ENCODE results near the gene PEF1.

PEF1 gene

DNA sequence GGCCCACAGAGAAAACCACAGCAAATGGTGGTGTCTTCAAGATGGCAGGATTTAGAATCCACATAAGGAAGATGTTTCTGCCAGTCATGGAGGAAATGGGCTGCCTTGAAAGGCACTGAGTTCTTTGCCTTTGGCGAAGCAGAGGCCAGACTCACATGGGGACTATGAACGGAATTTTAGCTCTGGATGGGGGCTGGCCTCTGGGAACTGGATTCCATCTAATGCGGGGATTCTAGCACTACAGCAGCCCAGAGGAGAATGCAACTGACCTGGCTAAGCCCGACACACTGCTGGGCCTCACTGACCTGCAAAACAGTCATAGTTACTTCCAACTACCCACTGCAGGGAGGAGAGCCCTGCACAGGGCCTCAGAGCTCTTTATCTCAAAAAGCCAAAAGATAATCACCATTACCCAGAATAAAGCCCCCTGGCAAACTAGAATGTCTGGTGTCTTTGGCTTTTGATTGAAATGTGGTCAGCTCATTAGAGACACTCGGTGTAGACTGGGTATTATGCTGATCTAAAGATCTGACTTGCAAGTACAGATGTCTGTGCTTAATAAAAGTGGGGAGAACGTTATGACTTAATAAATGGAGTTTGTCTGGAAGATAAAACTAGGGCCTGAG is 15.6 kb downstream of the PEF1 start:
- DNase-seq (ENCODE audit: low spot score): no peak

DNA sequence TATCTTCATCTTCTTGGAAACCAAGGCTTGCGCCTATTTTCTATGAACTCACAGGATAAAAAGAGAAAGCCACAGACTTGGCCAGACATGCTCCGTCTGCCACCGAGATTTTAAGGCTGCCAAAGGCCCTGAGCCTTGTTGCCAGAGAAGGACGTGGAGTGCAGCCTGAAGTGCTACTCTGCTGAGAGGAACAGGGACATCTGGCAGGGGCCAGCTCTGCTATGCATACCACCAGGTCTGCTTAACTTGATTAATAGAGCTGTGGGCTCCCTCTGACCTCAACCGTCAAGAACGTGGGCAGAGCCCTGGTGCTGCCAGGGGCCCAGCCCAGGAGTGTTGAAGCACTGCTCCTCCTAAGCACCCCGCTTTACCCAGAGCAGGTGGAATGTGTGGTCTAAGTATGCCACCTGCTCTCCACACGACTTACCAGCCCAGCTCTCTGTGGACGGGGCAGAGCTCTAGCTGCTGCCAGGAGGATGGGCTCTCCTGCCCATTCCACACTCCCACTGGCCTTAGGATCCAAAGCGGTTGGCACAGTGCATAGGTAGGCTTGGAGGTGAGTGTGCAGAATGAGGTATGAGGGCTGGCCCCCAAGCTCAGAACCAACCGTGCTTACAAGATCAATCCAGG is 16.6 kb downstream of the PEF1 start:
- no peak for DNase-seq (ENCODE audit: low spot score)

GRCh38 chr1:31627301-31627929 is 17.3 kb downstream of the PEF1 start:
- no peak for DNase-seq (ENCODE audit: low spot score)

- DNase-seq (ENCODE audit: low spot score): no peak
Observed at GRCh38 chr1:31626223-31627207, 18.2 kb downstream of the PEF1 start.

- DNase-seq (ENCODE audit: low spot score): no peak
Observed at GRCh38 chr1:31625561-31626222, 19.0 kb downstream of the PEF1 start.

DNA sequence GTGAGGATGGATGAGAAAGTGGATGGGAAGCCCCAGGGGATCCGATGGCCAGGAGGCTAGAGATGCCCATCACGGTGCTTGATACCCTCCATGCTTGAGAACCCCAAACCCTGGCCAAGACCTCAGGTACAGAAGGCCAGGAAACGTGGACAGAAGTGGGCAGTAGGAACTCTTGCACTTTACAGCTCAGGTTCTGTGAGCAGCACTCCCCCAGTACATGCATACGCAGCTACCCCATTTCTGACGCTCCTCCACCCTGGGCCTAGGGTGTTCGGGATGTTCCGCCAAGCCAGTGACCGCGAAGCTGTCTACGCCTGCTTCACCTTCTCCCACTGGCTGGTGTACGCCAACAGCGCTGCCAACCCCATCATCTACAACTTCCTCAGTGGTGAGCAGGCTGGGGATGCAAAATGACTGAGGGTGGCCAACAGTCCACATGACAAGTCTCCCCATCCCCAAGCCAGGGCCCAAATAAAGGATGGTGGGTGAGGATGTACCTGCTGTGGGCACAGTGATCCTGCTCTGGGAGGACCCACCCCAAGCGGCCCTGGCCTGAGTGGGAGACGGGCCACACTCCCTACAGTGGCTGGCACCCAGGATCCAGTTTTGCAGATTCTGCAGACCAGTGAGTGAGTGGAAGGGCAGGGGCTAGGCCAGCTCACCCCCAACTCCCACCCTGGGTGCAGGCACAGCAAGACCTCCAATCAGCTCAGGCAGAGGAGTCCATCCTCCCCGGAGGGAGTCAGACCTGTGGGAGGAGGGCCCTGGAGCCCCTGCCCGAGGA is 19.8 kb downstream of the PEF1 start:
- no peak for DNase-seq (ENCODE audit: low spot score)

DNA sequence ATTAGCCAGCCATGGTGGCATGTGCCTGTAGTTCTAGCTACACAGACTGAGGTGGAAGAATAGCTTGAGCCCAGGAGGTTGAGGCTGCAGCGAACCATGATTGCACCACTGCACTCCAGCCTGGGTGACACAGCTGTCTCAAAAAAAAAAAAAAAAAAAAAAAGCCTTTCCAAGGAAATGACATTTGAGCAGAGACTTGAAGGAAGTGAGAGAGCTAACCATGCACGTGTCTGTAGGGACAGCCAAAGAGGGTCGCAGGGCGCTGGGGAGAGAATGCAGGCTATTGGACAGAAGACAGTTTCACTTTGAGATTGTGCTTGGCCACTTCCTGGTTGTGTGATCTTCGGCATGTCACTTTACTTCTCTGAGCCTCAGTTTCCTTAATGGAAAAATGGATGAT is 20.4 kb downstream of the PEF1 start:
- no peak for DNase-seq (ENCODE audit: low spot score)

DNA sequence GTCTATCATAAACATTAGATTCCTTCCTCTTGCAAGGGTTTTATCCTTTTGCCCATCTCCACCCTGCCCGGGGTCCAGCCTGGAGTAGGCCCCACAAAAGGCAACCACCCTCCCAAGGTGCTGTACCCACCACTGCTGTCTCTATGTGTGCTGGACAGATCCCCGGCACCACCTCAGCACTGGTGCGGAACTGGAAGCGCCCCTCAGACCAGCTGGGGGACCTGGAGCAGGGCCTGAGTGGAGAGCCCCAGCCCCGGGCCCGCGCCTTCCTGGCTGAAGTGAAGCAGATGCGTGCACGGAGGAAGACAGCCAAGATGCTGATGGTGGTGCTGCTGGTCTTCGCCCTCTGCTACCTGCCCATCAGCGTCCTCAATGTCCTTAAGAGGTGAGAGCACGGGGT is 21.3 kb downstream of the PEF1 start:
- DNase-seq (ENCODE audit: low spot score): no peak

GRCh38 chr1:31621847-31622730 is 22.6 kb downstream of the PEF1 start:
- DNase-seq (ENCODE audit: low spot score): no peak

GRCh38 chr1:31621498-31621820 is 23.2 kb downstream of the PEF1 start:
- no peak for DNase-seq (ENCODE audit: low spot score)

GRCh38 chr1:31620631-31621497 is 23.8 kb downstream of the PEF1 start:
- DNase-seq (ENCODE audit: low spot score): no peak

GRCh38 chr1:31618916-31619846 is 25.5 kb downstream of the PEF1 start:
- peak; percentile 43 for DNase-seq (ENCODE audit: low spot score)

- DNase-seq (ENCODE audit: low spot score): peak; percentile 29
Observed at GRCh38 chr1:31617916-31618746, 26.5 kb downstream of the PEF1 start.

DNA sequence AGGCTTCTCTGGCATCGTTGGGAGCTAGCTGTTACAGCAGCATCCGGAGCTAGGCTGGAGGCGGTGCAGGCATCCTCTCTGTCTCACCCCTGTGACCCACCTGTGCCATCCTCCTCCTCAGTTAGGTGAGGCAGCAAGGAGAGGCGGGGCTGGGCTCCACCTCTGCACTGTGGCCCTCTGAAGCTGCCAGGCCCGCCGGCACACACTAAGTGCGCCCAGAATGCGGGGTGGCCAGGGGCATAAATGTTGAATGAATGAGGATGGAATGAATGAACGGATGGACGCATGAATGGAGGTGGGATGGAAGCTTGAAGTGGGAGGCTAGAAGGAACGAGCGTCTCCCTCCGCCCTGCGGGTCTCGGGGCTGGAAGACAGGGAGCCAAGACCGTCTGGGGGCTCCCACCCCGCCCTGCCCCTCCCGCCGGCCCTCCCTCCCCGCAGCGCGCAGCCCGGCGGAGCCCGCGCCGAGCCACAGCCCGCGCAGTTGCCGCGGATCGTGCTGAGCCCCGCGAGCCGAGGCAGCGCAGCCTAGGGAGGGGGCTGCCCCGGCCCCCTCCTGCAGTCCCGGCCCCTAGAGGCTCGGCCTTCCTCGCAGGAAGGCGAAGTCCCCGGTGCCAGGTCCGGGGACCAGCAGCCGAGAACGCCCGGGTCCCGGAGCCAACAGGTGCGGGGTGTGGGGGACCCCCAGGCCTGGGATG is 27.3 kb downstream of the PEF1 start, which contains the start of gene HCRTR1:
HCRTR1 (plus strand) TSS at position 472 of the 698 bp plus-strand sequence. CDS start 1,504 bp downstream, outside the sequence.
- DNase-seq (ENCODE audit: low spot score): no peak

DNA sequence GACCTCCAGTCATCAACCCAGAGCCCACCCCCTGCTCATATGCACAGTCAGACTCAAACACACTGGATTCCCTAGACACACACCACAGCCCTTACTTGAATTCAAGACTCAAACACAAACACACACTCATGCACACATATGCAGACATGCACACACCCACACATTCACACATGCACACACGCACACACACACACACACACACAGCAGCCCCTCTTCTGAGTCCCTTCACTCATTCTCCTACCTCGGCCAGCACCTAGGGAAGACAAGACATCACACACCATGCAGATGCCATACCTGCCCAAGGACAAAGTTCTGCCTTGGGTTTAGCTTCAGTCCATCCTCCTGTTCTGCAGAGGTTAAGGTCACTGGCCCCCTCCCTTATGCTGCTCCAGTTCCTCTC is 28.7 kb downstream of the PEF1 start:
- no peak for DNase-seq (ENCODE audit: low spot score)

- no peak for DNase-seq (ENCODE audit: low spot score)
Observed at GRCh38 chr1:31615414-31615813, 29.3 kb downstream of the PEF1 start.
